Activated CD4-positive, alpha-beta T cell treated with anti-CD3 and anti-CD28 coated beads, Interleukin-2, amount 50 U/mL, for 24 hours (primary cell): ENCODE results near the gene NDUFV1.
"Not testable (repeated sequence)": the region's sequence is repeated elsewhere in the genome, so short reads cannot be mapped to it uniquely, and the experiment has no call there.

Source experiments
- DNase-seq, 2 donors: peaks; one replicate each; pipeline ENCODE4 v3.0.0-alpha.2; 2020; ENCODE audit warnings: low read depth in 1 of 2, low spot score in 1 of 2

Gene NDUFV1

DNA sequence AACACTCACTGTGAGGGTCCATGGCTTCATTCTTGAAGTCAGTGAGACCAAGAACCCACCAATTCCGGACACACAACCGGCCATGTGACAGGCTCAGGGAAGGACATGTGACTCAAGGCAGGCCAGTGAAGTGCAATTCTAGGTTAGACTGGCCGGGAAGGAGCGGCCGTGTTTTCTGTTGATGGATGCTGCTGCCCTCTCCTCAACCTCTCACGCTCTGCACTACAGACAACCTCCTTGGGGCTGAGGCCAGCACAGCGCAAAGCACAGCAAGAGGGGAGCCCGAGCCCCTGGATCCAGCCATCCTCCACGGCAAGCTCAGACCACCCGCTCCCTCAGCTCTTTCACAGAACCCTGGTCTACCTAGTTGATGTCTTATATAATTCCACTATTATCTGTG, 20.2 kb downstream of the NDUFV1 start:
- no peak for DNase-seq

DNA sequence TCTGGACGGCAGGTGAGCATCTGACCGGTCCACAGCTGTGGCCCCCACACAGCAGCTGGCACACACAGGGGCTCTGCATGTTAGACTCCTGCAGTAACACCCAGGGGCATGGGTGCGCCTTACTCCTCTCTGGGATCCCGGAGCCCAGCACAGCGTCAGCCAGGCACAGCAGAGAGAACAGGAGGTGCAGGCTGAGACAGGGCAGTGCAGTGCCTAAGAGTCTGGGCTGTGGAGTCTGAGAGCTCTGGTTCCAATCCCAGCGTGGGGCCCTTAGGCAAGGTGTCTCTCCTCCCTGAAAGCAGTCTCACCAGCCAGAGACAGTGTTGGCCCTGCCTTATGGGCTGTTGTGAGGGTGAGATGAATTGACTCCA, 20.7 kb downstream of the NDUFV1 start:
- no peak for DNase-seq

DNA sequence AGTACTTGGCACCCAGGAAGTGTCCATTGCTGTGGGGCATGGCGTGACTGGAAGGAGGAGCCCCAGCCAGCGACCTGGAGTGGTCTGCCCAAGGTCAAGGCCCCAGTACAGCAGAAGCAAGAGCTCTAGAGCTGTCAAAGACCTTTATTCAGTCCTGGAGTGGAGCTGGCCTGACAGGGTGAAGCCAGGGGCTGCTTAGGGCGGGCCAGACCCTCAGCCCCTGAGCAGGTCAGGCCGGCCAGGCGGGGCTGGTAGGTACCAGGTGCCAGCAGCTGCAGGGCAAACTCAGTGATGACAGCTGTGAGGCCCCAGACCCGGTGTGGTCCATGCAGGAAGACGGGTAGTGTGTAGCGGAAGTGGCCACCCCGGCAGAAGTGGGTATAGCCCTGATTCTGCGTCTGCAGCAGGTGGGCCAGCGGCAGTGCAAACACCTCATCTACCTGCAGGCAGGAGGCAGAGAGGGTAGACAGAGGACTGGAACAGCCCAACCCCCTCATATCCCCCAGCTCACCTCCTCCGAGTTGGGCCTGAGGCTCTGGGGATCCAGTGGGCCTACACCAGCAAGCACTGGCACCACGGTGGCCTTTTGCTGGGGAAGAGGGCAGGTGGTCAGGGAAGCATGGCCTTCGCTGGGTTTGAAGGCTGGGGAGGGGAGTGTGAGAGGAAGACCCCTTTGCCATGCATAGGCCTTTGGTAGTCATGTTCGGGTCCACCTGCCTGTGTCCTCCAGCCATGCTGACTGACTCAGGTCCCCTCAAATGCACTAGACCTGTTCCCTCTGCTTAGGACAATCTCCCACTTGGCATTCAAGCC, 21.3 kb downstream of the NDUFV1 start:
- no peak for DNase-seq

DNA sequence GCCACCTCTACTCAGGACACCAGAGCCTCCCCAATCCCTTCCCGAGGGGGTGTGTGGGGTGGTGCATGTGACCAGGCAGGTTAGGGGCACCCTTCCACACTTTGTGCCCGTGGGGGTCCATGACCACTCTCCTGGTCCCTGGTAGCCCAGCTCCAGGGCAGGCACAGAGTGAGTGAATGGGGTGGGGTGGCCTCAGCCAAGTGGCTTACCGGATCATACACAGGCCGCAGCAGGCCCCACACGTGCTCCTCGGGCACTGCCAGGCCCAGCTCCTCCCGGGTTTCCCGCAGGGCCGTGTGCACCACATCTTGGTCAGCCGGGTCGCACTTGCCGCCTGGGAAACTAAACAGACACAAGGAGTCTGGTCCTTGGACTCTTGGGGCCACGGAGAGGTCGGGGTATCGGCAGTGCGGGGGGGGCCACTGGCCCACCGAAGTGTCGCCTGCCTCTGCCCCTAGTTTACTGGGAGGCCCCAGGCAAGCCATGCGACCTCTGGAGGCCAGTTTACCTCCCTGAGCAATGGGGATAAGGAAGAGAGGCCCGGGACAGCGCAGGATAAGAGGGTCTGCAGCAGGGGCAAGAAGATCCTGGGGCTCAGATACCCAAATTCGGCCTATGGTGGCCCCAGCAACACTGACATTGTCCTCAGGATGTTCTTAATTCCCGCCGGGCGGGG, 22.1 kb downstream of the NDUFV1 start:
- no peak for DNase-seq

DNA sequence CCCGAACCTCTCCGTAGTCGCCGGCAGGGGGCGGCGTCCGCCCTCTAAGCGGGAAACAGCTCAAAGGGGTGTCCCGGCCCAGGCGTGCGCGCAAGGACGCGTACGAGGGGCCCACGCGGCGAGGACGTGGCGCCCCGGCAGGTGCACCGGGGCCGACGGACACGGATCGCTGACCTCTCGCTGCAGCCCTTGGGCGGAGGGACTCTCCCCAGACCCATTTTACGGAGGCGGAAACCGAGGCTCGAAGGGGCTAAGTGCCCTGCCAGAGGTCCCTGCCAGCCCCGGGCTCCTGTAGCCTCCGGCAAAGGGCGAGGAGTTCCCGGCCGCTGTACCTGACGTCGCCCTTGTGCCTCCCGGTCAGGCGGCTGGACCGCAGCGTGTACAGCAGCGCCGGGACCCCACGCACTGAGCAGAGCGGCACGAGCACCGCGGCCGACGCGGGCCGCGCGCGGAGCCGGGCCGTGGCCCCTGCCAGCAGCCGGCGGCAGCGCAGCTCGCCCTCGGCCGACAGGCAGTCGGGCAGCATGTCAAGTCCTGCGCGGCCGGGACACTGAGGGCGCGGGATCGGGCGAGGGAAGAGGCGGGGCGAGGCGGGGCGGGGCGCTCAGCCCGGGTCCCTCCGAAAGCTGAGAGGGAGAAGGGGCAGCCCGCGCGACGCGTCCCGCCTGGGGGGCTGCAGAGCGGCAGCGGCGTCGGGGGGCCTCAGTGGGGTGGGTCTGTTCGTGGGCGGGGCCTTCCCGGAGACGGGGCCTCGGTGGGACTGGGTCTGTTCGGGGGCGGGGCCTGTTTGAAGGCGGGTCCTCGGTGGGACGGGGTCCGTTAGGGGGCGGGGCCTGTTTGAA, 22.9 kb downstream of the NDUFV1 start, which contains the start of gene NUDT8:
TSS of gene NUDT8 (minus strand) at position 552 of the 842 bp plus-strand sequence. CDS start at position 526, 26 bp downstream.
- DNase-seq, result peak; percentile 73 to 80

DNA sequence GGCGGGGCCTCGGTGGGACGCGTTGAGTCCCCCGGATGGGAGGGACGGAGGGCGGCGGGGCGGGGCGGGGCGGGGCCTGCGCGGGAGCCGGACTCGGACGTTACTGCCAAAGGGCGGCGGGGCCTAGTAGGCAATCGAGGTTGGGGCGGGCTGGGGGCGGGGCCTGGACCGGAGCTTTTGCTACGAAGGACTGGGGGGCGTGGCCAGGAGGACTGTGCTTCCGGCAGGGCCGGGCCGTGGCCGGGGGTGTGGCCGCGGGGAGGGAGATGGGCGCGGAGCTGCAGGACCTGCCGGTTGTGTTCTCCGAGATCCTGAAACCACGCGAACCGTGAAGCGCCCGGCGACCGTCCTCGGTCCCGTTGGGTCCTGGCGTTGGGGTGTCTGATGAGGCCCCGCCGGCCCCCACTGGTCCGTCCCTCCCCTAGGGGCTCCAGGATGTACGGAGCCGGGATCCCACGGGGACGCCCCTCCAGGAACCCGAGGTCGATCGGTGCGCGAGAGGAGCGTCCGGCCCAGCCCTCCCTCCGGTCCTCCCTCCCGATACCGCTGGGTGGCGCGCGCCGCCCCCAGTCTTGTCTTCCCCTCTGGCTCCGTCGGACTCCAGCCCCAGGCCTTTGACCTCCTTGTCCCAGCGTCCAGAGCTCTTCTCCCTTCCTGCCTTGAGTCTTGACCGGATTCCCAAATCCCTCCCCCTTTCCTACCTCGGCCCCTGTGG, 23.6 kb downstream of the NDUFV1 start:
- DNase-seq, result peak; percentile 89 to 93

DNA sequence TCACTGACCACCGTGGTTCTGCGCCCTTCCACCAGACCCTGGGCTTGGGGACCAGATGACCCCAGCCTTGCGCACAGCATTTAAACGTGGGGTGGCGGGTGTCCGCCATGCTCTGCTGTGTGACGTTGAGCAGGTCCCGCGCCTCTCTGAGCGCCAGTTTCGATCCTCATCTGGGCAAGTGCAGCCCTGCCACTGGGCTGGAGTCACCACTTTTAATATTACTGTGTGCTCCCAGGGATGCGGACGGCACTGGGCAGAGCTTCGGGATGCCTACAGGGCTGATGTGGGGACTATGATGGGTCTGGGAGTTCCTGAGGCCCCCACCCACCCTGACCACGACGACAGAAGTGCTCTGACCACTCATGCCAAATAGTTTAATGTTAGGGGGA, 24.2 kb downstream of the NDUFV1 start:
- DNase-seq, result no peak

DNA sequence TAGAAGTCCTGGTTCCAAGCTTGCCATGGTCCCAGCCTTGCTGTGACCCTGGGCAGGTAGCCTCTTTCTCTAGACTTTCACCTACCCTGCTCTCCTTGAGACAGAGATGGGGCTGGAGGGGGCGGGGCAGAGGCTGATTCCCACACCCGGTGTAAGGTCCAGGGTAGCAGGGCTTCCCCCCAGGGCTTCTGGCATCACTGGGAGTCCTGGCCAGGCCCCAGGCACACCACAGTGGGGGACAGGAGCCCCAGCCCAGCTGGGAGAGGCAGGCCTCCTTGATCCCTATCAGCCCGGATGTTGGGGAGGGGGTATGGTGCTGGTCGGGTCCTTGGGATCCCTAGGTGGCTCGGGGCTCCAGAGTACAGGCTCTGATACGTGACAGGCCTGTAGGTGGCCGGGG, 24.7 kb downstream of the NDUFV1 start:
- no peak for DNase-seq

DNA sequence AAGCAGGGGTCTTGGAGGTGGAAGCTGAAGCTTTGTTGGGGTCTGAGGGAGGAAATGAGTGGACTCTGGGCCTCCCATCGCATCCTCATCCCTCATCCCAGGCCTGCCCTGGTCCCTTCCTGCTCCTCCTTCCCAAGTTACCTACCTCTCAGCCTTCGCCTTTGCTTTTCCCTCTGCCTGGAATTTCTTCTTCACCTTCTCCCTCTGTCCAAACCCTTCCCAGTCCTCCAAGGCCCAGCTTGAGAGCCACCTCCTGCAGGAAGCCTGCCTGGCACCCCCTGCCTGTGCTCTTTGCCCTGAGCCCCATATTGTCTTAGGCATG, 25.1 kb downstream of the NDUFV1 start:
- DNase-seq, result no peak

DNA sequence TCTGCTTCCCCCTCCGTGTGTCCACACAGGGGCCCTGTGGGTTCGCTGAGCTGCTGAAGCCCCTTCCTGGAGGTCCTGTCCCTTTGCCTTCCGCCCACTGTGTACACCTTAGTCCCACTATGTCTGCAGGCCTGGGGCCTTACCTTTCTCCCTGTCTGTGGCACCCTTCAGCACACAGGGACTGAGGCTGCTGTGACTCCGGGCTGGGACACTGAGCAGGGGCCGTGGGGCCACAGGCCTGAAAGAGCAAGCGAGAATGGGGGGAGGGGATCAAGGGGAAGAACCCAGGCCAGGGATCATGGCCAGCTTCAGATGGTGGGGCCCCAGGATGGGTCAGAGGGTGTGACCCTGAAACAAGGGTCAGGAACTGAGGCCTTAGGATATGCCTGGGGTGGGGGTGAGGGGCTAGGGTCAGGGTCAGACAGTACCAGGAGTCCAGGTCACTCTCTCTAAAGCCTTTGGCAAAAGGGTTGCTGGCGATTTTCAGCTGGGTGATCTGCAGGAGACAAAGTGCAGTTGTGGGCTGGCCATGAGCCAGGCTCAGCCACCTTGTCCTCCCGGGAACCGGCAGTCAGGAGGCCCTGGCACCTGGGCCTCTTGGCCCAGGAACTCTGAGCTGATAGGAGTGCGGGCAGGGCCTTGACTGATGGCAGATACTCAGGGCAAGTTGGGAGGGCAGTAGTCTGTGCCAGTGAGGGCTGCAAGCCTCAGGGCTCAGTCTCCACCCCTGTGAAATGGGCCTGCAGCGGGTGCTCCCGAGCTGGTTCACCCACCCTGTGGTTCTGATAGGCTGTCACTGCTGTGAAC, 25.6 kb downstream of the NDUFV1 start:
- DNase-seq, result no peak

DNA sequence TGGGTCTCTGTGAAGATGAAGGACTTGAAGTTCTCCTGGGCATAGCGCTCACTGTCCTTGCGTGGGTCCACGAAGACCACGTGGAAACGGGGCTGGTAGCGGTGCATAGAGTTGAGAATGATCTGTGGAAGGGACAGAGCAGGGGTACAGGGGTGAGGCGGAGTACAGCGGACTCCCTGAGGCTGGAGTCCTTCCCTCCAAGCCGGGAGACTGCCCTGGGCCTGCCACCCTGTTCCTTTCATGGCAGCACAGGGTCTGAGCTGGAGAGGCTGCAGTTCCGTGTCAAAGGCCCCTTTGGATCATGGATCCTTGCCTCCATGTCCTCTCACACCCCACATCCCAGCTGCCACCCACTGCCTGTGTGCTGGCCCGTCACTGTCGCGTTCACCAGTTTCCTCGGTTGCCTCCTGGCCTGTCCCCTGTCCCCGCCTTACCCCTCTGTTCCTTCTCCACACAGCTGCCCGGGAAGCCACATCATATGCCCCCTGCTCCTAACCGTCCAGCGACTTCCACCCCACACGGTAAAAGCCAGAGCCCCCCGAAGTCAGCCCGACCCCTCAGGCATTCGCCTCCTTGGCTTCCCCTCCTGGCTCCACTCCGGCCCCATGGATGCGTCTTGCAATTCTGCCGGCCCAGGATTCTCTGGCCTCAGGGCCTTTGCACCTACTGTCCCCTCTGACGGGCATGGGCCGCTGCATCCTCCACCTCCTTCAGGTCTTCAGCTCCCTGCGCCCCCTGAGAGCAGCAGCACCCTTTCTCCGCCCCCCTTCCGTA, 26.4 kb downstream of the NDUFV1 start:
- DNase-seq, result no peak

DNA sequence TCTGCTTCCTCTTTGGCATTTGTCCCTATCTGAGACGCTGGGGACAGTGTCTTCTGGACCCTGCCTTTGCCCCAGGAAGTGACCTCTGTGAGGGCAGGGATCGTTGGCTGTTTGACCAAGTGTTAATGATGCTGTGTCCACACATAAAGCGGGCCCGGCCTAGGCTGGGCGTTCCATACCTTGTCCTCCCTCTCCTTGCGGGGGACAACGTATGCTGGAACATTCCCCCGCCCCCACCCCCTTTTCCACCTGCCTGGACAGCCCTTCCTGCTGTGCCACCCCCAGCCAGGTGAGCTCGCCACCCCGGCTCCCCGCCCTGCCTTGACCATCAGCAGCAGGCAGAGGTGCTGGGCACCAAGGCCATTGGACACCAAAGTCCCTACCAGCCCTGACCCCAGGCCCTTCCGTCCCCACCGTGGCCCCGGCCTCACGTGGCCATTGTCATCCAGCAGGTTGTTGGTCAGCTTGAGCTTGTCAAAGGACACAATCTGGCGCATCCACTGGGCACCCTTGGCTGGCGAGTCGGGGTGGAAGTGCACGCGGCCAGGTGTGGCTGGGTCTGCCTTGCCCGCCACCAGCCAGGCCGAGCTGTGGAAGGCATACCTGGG, 27.1 kb downstream of the NDUFV1 start:
- no peak for DNase-seq

DNA sequence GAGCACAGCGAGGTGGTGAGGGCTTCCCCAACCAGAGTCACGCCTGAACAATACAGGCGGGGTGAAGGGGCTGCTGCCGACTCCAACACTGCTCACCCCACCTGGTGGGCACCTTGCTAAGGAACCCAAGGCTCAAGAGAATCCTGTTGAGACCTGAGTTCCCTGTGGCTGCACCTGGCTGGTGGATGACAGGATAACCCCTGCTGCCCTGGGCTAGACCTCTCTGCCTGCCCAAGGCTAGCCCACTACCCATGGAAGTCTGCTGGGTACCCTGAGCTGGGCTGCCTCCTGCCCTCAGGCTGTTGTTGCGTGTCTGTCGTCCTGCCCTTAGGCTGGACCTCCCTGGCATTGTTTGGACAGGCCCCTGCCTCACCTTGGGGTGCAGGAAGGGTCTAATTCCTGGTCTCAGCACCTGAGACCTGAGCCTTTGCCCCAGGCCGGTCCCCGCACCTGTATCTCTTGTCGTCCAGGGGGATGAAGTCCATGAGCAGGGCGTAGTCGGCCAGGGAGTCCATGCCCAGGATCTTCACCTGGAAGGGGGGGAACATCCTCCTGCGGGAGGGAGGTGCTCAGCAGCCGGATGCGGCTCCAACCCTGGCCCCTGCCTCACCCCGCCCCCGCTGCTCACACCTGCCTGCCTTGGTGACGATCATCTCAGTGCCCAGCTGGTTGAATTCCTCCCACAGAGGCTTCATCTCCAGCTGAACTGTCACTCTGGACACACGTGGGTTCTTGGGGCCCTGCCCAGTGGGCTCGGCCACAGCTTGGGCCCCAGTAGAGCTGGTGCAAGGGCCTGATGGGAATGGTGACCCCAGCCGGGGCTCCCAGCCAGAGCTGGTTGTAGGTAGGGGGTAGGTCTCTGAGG, 27.9 kb downstream of the NDUFV1 start:
- no peak for DNase-seq

DNA sequence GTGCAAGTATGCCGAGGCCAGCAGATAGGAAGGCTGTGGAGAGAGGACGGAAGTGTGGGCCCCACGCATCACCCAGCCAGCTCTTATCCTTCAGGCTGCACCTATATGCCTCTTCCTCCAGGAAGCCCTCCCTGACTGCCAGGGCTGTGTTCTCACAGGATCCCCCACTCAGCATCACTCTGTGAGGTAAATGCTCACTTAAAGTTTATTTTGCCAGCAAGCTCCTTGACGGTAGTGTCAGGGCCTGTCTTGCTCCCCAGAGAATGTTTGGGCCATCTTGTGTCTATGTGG, 28.4 kb downstream of the NDUFV1 start:
- DNase-seq, result no peak

DNA sequence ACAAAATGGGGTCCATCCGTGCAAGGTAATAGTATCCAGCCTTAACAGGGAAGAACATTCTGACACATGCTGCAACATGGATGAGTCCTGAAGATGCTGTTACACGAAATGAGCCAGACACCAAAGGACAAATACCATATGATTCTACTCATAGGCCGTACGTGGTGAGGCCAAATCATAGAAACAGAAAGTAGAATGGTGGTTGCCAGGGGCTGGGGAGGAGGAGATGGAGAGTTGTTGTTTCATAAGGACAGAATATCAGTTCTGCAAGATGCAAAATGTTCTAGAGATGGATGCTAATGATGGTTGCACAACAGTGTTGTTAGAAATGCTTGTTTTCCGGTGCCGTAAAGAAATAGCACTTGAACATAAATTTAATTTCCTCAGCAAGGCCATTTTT, 30.2 kb downstream of the NDUFV1 start:
- no peak for DNase-seq

DNA sequence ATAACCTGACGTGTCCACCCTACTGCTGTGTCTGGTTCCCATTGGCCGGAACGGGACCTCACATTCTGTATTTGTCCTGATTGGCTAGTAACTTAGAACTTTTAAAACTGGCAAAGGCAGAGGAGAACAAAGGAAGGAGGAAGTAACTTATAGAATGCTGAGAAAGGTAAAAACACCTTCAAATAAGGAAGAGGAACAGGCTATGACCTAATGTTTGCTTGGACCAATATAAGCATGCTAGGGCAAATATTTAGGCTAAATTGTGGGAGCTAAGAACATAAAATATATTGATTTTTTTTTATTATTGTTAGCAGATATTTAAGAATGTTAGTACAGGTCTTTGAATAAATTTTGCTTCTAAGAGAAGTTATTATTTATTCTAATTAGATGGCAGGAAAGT, 30.7 kb downstream of the NDUFV1 start:
- DNase-seq, result not testable (repeated sequence)

DNA sequence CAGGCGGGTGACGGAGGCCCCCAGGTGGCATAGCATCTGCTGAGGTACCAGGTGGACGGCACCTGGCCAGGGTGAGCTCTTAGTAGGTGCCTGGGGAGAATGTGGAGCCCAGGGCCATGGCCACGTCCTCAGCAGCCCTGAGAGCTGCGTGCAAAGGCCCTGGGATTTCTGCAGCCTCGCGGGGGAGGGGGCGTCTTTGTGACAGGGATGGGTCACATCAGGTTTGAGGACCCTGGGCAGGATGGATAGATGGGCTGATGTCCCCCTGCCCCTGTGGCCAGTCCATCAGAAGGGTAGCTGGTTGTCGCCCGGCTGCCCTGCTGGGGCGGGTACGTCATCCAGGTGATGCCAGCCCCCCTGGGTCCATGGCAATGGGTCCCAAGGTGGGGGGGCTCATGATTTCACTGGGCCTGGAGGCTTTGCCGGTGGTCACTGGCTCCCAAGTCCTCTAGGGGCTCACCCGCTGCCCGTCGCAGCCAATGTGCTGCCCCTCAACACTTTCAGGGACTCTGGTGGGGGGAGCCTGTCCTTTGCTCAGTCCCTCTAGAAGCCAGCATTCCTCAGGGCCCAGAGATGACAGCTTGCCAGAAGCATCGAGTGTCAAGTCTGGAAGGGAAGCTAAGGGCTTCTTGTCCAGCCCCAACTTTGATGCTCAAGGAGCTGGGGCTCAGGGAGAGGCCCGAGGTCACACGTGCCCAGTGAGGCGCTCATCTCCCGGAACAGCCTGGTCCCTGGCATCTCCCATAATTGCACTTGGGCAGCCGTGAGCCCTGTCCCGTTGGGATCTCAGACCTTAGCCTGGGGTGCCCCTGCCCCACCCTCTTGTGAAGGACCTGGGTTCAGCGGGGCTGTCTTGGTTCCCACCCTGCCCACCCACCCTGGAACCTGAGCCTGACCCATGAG, 32.0 kb downstream of the NDUFV1 start:
- no peak for DNase-seq

DNA sequence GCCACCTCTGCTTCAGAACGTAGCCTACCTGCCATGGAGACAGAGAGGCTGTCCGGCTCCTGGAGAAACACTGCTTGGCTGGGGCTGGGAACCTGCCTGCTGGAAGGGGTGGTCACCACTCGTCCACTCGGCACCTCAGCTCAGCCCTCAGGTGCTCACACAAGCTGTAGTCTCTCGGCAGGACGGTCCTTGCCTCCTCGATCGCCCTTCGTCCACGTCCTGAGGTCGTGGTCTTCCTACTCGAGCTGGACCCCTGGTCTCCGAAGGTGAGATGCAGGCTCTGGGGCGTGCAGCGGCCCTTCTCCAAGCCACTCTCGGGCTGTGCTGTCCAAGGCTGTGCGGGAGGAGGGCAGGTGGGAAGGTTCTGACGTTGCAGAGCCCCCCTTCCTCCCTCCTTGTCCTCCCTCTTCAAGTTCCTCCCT, 32.7 kb downstream of the NDUFV1 start, which contains the start of gene TBX10:
TSS of gene TBX10 (minus strand) at position 326 of the 422 bp plus-strand sequence. CDS start at position 35, 291 bp downstream.
- no peak for DNase-seq
